DMS 273 (cell line): Measurements from ENCODE around the gene QRFP.

ENCODE experiments used
- DNase-seq: peaks from one replicate; lab custom pipeline; 2025; ENCODE audit not compliant: unreplicated experiment; lab: John Stamatoyannopoulos, UW

Gene QRFP

GRCh38 chr9:130872508-130872907, 24.1 kb downstream of the QRFP start:
- no peak for DNase-seq

DNA sequence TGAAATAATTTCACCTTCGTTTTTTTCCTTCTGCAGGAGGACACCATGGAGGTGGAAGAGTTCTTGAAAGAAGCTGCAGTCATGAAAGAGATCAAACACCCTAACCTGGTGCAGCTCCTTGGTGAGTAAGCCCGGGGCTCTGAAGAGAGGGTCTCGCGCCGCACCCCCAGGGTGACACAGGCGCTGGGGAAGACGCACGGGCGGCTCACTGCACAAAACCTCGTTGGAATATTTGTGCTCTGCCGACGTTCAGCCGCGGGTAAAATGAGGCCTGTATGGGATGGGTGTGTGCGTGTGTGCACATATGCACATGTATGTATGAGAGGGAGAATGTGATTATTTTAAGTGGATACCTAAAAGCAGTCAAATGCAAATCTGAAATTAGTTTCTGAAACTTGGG, 24.5 kb downstream of the QRFP start:
- no peak for DNase-seq

DNA sequence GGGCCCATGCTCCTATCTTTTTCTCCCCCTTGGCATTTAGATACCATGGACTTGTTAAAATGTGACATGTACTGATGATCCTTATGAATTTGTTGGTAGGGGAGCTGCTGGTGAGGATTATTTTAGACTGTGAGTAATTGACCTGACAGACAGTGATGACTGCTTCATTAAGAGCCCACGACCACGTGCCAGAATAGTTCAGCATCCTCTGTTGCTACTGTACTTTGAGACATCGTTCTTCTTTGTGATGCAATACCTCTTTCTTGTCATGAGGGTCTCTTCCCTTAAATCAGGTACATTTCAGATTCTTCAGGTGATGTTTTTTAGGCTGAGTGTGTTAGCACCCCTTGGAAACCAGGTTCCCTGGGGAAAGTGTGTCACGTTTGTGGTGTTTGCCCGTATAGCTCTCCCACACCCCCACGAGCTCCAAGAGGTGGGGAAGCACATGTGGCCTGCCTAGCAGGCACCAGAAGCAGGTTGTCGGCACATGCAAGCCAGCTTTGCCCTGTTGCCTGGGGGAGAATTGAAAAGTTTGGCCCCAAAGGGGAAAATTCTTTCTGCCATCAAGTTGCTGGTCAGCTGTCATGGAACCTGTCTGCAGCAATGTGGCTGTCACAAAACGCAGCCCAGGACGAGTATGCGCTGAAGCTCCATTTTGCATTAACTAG, 25.1 kb downstream of the QRFP start:
- no peak for DNase-seq

DNA sequence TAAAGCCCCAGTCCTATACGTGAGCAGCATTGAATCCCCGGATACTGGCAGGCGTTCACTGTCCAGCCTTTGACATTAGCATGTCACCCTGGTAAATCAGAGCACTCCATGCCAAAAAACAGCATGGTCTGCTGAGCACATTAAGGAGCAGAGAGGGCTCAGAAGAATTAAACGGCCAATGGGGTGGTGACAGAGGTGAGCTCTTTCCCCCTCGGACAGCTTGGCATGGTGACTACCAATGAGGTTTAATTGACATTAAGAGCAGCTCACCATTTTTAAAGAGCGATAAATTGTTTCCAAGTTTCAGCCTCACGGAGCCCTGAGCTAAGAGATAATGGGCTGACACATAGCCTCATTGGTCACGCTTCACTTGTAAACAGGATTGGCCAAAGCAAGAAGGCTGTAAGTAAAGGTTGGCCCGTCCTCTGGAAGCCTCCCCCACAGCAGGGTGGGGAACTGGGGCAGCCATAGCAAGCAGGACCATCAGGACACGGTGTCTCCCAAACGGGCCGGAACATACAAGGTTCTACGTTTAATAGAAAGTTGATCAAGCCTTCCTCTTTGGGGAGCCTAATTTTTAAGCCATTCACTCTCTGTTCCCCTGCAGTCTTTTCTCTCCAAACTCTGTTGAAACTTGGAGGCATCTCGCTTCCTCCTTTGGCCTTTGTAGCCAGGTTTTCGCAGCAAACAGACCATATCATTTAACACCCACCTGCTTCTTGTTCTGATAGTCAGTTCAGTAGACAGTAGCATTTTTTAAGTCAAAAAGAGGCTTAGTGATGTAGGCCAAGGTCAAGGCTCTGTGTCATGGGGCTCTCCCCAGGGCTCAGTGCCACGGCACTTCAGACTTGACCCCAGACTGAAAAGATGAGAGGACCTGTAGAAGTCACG, 25.9 kb downstream of the QRFP start:
- DNase-seq: no peak

GRCh38 chr9:130869250-130869649, 27.4 kb downstream of the QRFP start:
- DNase-seq: peak; percentile 53

- no peak for DNase-seq
Measured at GRCh38 chr9:130868230-130868629, 28.4 kb downstream of the QRFP start.

DNA sequence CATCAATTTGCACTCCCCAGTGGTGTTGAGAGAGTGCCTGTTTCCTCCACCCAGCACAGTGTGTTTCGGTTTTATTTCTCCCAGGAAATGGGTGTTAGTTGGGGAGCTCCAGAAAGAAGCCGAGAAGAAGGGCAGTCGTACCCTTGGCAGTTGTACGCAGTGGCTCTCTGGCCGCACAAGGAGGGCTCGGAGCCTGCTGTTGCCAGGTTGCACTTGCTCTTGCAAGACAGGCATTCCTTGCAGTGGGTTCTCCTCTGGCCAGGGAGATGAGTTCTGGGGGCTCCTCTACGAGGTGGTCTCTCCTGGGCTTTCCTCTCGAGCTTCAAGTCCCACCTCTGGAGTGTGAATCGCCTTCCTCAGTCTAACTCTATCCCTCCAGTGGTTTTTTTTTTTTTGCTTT, 29.1 kb downstream of the QRFP start:
- no peak for DNase-seq

GRCh38 chr9:130866474-130866965, 30.1 kb downstream of the QRFP start:
- DNase-seq: peak; percentile 91

DNA sequence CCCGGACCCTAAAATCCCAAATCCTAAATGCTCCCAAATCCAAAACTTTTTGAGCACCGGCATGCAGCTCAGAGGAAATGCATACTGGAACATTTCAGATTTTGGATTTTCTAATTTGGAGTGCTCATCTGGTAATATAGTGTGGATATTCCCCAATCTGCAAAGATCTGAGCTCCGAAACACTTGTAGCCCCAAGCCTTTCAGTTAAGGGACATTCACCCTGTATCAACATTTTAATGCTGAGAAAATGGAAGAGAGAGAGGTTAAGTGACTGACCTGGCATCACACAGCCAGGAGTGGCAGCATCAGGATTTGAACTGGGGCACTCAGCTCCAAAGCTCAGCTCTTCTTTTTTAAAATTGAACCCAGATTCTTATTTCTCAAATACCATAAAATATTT, 30.7 kb downstream of the QRFP start:
- no peak for DNase-seq

GRCh38 chr9:130864541-130864940, 32.1 kb downstream of the QRFP start:
- DNase-seq: no peak

DNA sequence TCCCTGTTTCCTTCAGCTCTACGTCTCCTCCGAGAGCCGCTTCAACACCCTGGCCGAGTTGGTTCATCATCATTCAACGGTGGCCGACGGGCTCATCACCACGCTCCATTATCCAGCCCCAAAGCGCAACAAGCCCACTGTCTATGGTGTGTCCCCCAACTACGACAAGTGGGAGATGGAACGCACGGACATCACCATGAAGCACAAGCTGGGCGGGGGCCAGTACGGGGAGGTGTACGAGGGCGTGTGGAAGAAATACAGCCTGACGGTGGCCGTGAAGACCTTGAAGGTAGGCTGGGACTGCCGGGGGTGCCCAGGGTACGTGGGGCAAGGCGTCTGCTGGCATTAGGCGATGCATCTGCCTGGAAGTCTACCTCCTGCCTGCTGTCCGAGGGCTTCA, 33.9 kb downstream of the QRFP start:
- DNase-seq: no peak

GRCh38 chr9:130862217-130862616, 34.4 kb downstream of the QRFP start:
- DNase-seq: no peak

GRCh38 chr9:130861372-130862180, 35.0 kb downstream of the QRFP start:
- DNase-seq: no peak

GRCh38 chr9:130860458-130861316, 35.9 kb downstream of the QRFP start:
- DNase-seq: no peak

GRCh38 chr9:130858739-130859705, 37.6 kb downstream of the QRFP start:
- no peak for DNase-seq

DNA sequence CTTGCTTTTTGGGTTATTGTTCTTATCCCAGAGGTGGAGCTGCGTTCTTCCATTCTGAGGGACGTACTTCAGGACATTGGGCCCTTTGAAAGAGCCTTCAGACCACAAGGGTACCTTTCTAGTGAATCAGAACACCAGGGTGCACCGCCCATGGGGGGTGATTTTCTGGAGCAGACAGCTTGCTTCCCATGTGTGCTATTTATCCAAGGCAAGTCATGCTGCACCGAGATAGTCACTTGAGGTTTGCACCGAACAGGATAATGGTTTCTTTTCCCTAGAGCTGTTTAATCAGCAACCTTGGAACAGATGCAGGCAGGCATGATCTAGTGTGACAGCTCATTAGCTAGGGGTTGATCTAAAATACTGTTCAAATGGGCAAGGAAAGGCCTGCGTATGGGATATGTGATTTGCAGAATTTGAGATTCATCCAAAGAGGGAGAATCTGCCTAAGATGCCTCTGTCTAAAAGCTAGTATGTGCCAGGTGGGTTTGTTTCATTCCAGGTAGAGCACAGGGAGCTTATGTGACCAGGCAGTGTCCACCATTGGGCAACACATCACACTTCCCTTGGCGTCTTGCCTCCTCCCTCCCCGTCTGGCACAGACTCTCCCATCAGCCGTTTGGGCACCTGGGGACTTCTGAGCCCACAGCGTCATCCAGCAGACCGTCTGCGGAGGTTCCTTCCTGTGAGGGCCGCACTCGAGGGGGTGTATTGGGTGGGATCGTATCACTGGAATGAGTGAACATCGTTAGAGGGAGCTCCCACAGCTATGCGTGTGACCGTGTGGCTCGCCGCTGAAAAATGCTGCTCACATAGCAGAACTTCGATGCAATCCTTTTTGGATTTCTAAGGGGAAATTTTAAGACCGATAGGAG, 38.5 kb downstream of the QRFP start:
- DNase-seq: no peak

DNA sequence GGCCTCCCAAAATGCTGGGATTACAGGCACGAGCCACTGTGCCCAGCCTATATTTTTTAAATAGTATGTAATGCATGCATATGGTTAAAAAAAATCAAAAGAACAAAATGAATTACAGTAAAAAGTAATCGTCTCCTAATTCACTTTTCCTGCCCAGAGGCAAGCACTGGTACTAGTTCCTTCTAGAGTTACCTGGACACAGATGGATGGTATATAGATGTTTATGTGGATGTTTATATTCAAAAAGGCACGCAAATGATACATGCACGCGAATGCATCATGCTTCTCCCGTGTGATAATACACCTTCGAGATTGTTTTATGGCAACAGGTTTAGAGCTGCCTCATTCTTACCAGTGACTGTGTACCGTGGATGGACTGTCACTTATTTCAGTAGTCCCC, 40.1 kb downstream of the QRFP start:
- DNase-seq: no peak

- no peak for DNase-seq
Measured at GRCh38 chr9:130854835-130855234, 41.8 kb downstream of the QRFP start.
